OCI-LY3 (cell line): ENCODE measurements around the gene NKD2.

Source experiments
- CTCF ChIP-seq: fragments of 200-600, 300-600 bp; sonication (generic); IDR thresholded peaks from 2 replicates; pipeline ENCODE4 v1.5.1; 2014; ENCODE audit warnings: antibody characterized with exemption, low read length, low read depth
- EZH2phosphoT487 ChIP-seq: fragments of 200-600 bp; shearing (Covaris generic); IDR thresholded peaks from 2 replicates; pipeline ENCODE4 v1.6.1; 2018; ENCODE audit warnings: antibody characterized with exemption, mixed run types, low read depth

GRCh38 chr5:1059884-1060263 is 51.3 kb downstream of the NKD2 start:
- TF ChIP-seq CTCF (no peak), EZH2phosphoT487 (no peak)
